ENCODE results near the gene CCDC116.

DNA sequence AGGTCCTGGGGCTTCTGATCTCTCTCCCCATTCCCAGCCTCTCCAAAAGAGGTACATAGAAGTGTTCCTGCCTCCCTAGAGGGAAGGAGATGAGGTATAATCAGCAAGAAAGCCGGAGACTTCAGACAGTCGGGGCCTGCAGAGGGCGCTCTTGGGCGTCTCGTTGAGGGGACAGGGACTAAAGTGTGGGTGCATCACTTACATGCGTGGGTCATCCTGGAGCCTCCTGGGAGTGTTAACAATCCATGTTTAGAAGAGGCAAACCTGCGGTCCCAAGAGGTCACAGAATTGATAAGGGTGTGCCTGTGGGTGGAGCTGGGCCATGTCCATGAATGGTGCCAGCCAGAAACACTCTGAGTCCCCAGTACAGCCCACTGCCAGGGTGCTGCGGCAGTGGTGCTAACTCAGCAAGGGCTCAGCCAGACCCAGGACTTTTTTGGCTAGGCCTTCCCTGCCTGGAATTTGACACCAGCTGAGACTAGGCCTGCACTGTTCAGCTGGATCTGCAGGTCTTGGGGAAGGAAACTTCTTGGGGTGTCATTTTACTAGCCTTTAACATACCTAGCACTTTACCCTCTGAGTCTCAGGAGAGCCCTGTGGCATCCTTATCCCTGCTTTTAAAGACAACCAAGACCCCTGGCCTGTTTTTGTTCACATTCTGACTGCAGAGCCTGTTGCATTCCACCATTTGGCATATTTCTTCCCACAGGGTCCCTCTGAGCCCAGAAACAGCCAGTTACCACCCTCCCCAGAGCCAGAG is 8.3 kb upstream of the CCDC116 start:
- no peak for TF ChIP-seq TARDBP (IDR thresholded peaks at IDR 0.05)
- TF ChIP-seq PKNOX1 (IDR thresholded peaks at IDR 0.05), result no peak
- TF ChIP-seq NFRKB (IDR thresholded peaks at IDR 0.05), result no peak
- 0 out of 2 replicates have a peak, but pooled peaks have one; percentile 44 for TF ChIP-seq HDGF (IDR thresholded peaks at IDR 0.05; ENCODE audit: borderline replicate concordance)
- TF ChIP-seq FOXA1 (IDR thresholded peaks at IDR 0.05), result no peak
- TF ChIP-seq ARNT (IDR thresholded peaks at IDR 0.05), result no peak
- TF ChIP-seq ELF4 (IDR thresholded peaks at IDR 0.05), result no peak
- no peak for TF ChIP-seq FOXM1 (IDR thresholded peaks at IDR 0.05; ENCODE audit: borderline replicate concordance)
- TF ChIP-seq SUZ12 (IDR thresholded peaks at IDR 0.05), result no peak
